Measurements from ENCODE around the gene PLEKHN1.
A peak's percentile ranks its signal among the peaks of the same experiment; 100 is the strongest.

DNA sequence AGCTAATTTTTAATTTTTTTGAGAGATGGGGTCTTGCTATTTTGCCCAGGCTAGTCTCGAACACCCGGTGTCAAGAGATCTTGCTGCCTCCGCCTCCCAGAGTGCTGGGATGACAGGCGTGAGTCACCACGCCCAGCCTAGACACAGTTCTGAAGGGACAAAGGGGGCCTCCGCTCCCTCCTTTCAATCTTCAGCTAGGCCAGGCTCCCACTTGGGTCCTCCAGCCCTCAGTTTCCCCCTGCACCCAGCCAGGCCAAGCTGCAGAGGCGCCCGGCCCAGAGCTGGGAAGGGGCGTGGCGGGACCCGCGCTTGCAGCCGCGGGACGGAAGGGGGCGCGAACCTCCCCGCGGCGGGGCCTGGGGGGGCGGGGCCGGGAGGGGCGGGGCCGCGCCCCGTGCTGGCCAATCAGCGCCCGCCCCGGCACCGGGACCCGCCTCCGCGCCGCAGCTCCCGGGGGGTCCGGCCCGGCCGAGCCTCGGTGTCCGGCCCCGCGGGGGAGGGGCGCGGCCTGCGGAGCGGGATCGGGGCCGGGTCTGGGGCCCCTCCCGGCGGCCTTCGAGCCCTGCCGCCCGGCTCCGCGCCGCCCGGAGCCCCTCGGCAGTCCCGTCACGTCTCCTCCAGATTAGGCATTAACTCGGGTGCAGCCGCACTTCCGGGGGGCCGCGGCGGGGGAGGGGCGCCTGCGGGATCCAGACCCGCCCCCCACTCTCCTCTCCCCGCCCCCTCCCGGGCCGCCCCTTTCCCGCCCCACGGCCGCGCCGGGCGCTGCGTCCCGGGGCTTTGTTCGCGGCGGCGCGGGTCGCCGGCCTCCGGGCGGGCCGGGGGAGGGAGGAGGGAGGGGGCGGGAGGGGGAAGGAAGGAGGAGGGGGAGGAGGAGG lies 53.1 kb downstream of the PLEKHN1 start:
- TF ChIP-seq EZH2 (IDR thresholded peaks at IDR 0.05; ENCODE audit: borderline replicate concordance, low read length), result no peak
- TF ChIP-seq, protein P1, sequence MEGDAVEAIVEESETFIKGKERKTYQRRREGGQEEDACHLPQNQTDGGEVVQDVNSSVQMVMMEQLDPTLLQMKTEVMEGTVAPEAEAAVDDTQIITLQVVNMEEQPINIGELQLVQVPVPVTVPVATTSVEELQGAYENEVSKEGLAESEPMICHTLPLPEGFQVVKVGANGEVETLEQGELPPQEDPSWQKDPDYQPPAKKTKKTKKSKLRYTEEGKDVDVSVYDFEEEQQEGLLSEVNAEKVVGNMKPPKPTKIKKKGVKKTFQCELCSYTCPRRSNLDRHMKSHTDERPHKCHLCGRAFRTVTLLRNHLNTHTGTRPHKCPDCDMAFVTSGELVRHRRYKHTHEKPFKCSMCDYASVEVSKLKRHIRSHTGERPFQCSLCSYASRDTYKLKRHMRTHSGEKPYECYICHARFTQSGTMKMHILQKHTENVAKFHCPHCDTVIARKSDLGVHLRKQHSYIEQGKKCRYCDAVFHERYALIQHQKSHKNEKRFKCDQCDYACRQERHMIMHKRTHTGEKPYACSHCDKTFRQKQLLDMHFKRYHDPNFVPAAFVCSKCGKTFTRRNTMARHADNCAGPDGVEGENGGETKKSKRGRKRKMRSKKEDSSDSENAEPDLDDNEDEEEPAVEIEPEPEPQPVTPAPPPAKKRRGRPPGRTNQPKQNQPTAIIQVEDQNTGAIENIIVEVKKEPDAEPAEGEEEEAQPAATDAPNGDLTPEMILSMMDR (conservative IDR thresholded peaks at IDR 0.05 in 1 of 2, IDR thresholded peaks at IDR 0.05 in 1 of 2; ENCODE audit: extremely low read depth in 1 of 2, insufficient read depth in 1 of 2, low read depth in 1 of 2, low read length in 2 of 2), result peak in 1 of 2 donors; percentile 54

Data from mammary epithelial cell (primary cell).